Neural cell (in vitro differentiated cells): Measurements from ENCODE around the gene TPPP3. TPM values are rescaled to one million over a fixed set of nuclear protein-coding genes. Genes with fewer than 3 reads are reported as not detected.

Experiments
- H2AFZ ChIP-seq: fragments of 200-600, 300-800 bp; sonication (generic), shearing (Covaris generic); 2 replicates; pipeline ENCODE4 v1.6.0; 2014; ENCODE audit warnings: low read depth, mild to moderate bottlenecking, antibody characterized with exemption, low read length, moderate library complexity
- H3F3A ChIP-seq: fragments of 200-600 bp; shearing (Covaris generic); 2 replicates; pipeline ENCODE4 v1.6.1; 2016; ENCODE audit warnings: mild to moderate bottlenecking, moderate library complexity, mixed read lengths, antibody characterized with exemption, low read length; ENCODE audit not compliant: insufficient read depth, poor library complexity, severe bottlenecking
- H3K27ac ChIP-seq: fragments of 200-600, 300-800 bp; sonication (generic), shearing (Covaris generic); 2 replicates; pipeline ENCODE4 v1.5.1; 2014; ENCODE audit warnings: mild to moderate bottlenecking, low read length, moderate library complexity
- H3K27me3 ChIP-seq: fragments of 300-800, 200-600 bp; sonication (generic), shearing (Covaris generic); 2 replicates; pipeline ENCODE4 v1.6.0; 2014; ENCODE audit warnings: mild to moderate bottlenecking, low read depth, low read length, moderate library complexity; ENCODE audit not compliant: insufficient read depth
- H3K36me3 ChIP-seq: fragments of 300-800, 200-600 bp; sonication (generic), shearing (Covaris generic); 2 replicates; pipeline ENCODE4 v1.5.1; 2014; ENCODE audit warnings: mild to moderate bottlenecking, antibody characterized with exemption, low read length, moderate library complexity; ENCODE audit not compliant: insufficient read depth
- H3K4me2 ChIP-seq: fragments of 300-800, 200-600 bp; sonication (generic), shearing (Covaris generic); 2 replicates; pipeline ENCODE4 v1.6.0; 2014; ENCODE audit warnings: mild to moderate bottlenecking, low read length
- H3K4me3 ChIP-seq: fragments of 300-800, 200-600 bp; sonication (generic), shearing (Covaris generic); 2 replicates; pipeline ENCODE4 v1.5.1; 2014; ENCODE audit warnings: mild to moderate bottlenecking, low read length, moderate library complexity
- H3K79me2 ChIP-seq: fragments of 200-600 bp; shearing (Covaris generic); replicated peaks from 2 replicates; pipeline ENCODE4 v1.6.0; 2014; ENCODE audit warnings: mild to moderate bottlenecking, low read length, moderate library complexity; ENCODE audit not compliant: insufficient read depth
- H3K9ac ChIP-seq: fragments of 300-800, 200-600 bp; sonication (generic), shearing (Covaris generic); 2 replicates; pipeline ENCODE4 v1.6.1; 2016; ENCODE audit warnings: mild to moderate bottlenecking, low read length, mixed read lengths
- H3K9me2 ChIP-seq: fragments of 200-600 bp; shearing (Covaris generic); 2 replicates; pipeline ENCODE4 v1.6.1; 2016; ENCODE audit warnings: mild to moderate bottlenecking, low read length, mixed read lengths; ENCODE audit not compliant: insufficient read depth
- H3K9me3 ChIP-seq: fragments of 200-600, 300-800 bp; sonication (generic), shearing (Covaris generic); 2 replicates; pipeline ENCODE4 v1.6.1; 2016; ENCODE audit warnings: mild to moderate bottlenecking, mixed run types, low read length, moderate library complexity, mixed read lengths
- H4K20me1 ChIP-seq: fragments of 200-600 bp; shearing (Covaris generic); 2 replicates; pipeline ENCODE4 v1.6.1; 2016; ENCODE audit warnings: mild to moderate bottlenecking, mixed run types; ENCODE audit not compliant: insufficient read depth
- EP300 ChIP-seq: fragments of 450-650 bp; conservative IDR thresholded peaks from 2 replicates; pipeline ENCODE4 v1.6.1; 2014; ENCODE audit warnings: antibody characterized with exemption, mild to moderate bottlenecking, moderate library complexity; ENCODE audit not compliant: poor library complexity, severe bottlenecking
- EZH2 ChIP-seq: fragments of 200-600, 300-800 bp; shearing (Covaris generic), sonication (generic); IDR thresholded peaks from 2 replicates; pipeline ENCODE4 v1.6.1; 2014; ENCODE audit warnings: antibody characterized with exemption, low read length, borderline replicate concordance, mild to moderate bottlenecking; ENCODE audit not compliant: insufficient read depth, poor library complexity, severe bottlenecking
- MXI1 ChIP-seq: fragments of 450-650 bp; conservative IDR thresholded peaks from 2 replicates; pipeline ENCODE4 v1.6.1; 2014; ENCODE audit warnings: antibody characterized with exemption, mild to moderate bottlenecking; ENCODE audit not compliant: poor library complexity, severe bottlenecking
- POLR2AphosphoS5 ChIP-seq: IDR thresholded peaks from 2 replicates; pipeline ENCODE4 v1.6.1; 2012
- RAD21 ChIP-seq: fragments of 450-650 bp; conservative IDR thresholded peaks from 2 replicates; pipeline ENCODE4 v1.6.1; 2014; ENCODE audit warnings: antibody characterized with exemption, mild to moderate bottlenecking, moderate library complexity
- SMC3 ChIP-seq: fragments of 450-650 bp; conservative IDR thresholded peaks from 2 replicates; pipeline ENCODE4 v1.6.1; 2014; ENCODE audit warnings: antibody characterized with exemption, mild to moderate bottlenecking, moderate library complexity; ENCODE audit not compliant: poor library complexity
- TAF1 ChIP-seq: IDR thresholded peaks from 2 replicates; pipeline ENCODE4 v1.6.1; 2012; ENCODE audit warnings: low read depth
- polyA plus RNA-seq: library from polyadenylated mRNA; depleted of rRNA; stranded (reverse); fragments of >200 nt; gene quantifications from 2 replicates; pipeline ENCODE4 v1.2.3, GENCODE V29; 2014
- TF ChIP-seq, protein P1 (sequence below): fragments of 450-650 bp; IDR thresholded peaks from 2 replicates; pipeline ENCODE4 v1.5.1; 2014; ENCODE audit warnings: antibody characterized with exemption, mild to moderate bottlenecking, moderate library complexity; ENCODE audit not compliant: poor library complexity, severe bottlenecking
- TF ChIP-seq, protein P2 (sequence below): IDR thresholded peaks from 2 replicates; pipeline ENCODE4 v1.6.1; 2012; ENCODE audit warnings: borderline replicate concordance

TPPP3 gene
- polyA plus RNA-seq, 1 donor from 2014 or later: 2.7 TPM

DNA sequence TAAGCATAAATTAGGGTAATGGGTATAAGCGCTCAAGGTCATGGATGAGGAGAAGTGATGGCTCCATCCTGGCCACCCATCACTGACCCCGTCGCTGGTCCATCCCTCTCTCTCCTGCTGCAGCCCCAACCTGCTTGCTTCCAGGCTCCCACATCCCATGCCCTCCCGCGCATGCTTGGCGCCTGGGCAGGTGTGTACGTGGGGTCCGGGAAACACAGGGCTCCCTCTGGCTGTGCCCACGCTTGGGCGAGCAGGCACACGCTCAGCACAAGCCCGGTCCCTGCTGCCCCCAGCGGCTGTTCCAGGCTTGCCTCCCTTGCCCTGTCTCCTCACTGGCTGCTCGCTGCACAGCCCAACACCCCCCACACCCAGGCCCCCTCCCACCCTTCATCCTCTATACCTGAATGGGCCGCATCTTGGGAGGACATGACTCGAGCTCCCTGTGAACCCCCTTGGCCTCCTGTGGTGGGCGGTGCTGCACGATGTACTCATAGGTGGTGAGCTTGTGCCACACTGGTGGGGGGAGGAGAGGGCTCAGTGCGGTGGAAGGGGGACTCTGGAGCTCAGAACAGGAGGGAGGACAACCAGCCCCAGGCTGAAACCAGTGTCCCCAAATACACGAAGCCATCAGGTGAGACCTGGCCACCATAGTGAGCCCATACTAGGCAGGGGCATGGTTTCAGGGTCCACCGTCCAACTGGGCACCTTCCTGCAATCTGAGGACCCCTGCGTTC lies 4.7 kb upstream of the TPPP3 start:
- Histone ChIP-seq H3K36me3 (no peaks in the 10 kb centered on the region), H3K9me3 (no peaks in the 10 kb centered on the region), H3K27ac (no peak overlapping the region), H3K79me2 (no peaks in the 10 kb centered on the region), H3K4me3 (no peak overlapping the region), H3F3A (no peaks in the 10 kb centered on the region), H3K27me3 (no peaks in the 10 kb centered on the region), H3K9me2 (no peaks in the 10 kb centered on the region), H2AFZ (no peak overlapping the region), H3K4me2 (no peak overlapping the region), H3K9ac (no peak overlapping the region), H4K20me1 (no peaks in the 10 kb centered on the region)
- TF ChIP-seq MXI1: no peak
- TF ChIP-seq EP300: no peak
- TF ChIP-seq, protein P1, sequence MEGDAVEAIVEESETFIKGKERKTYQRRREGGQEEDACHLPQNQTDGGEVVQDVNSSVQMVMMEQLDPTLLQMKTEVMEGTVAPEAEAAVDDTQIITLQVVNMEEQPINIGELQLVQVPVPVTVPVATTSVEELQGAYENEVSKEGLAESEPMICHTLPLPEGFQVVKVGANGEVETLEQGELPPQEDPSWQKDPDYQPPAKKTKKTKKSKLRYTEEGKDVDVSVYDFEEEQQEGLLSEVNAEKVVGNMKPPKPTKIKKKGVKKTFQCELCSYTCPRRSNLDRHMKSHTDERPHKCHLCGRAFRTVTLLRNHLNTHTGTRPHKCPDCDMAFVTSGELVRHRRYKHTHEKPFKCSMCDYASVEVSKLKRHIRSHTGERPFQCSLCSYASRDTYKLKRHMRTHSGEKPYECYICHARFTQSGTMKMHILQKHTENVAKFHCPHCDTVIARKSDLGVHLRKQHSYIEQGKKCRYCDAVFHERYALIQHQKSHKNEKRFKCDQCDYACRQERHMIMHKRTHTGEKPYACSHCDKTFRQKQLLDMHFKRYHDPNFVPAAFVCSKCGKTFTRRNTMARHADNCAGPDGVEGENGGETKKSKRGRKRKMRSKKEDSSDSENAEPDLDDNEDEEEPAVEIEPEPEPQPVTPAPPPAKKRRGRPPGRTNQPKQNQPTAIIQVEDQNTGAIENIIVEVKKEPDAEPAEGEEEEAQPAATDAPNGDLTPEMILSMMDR: no peak
- TF ChIP-seq, protein P2, sequence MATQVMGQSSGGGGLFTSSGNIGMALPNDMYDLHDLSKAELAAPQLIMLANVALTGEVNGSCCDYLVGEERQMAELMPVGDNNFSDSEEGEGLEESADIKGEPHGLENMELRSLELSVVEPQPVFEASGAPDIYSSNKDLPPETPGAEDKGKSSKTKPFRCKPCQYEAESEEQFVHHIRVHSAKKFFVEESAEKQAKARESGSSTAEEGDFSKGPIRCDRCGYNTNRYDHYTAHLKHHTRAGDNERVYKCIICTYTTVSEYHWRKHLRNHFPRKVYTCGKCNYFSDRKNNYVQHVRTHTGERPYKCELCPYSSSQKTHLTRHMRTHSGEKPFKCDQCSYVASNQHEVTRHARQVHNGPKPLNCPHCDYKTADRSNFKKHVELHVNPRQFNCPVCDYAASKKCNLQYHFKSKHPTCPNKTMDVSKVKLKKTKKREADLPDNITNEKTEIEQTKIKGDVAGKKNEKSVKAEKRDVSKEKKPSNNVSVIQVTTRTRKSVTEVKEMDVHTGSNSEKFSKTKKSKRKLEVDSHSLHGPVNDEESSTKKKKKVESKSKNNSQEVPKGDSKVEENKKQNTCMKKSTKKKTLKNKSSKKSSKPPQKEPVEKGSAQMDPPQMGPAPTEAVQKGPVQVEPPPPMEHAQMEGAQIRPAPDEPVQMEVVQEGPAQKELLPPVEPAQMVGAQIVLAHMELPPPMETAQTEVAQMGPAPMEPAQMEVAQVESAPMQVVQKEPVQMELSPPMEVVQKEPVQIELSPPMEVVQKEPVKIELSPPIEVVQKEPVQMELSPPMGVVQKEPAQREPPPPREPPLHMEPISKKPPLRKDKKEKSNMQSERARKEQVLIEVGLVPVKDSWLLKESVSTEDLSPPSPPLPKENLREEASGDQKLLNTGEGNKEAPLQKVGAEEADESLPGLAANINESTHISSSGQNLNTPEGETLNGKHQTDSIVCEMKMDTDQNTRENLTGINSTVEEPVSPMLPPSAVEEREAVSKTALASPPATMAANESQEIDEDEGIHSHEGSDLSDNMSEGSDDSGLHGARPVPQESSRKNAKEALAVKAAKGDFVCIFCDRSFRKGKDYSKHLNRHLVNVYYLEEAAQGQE: no peak
- no peak for TF ChIP-seq TAF1
- TF ChIP-seq POLR2AphosphoS5: no peak
- no peak for TF ChIP-seq SMC3
- TF ChIP-seq EZH2: no peak
- no peak for TF ChIP-seq RAD21

DNA sequence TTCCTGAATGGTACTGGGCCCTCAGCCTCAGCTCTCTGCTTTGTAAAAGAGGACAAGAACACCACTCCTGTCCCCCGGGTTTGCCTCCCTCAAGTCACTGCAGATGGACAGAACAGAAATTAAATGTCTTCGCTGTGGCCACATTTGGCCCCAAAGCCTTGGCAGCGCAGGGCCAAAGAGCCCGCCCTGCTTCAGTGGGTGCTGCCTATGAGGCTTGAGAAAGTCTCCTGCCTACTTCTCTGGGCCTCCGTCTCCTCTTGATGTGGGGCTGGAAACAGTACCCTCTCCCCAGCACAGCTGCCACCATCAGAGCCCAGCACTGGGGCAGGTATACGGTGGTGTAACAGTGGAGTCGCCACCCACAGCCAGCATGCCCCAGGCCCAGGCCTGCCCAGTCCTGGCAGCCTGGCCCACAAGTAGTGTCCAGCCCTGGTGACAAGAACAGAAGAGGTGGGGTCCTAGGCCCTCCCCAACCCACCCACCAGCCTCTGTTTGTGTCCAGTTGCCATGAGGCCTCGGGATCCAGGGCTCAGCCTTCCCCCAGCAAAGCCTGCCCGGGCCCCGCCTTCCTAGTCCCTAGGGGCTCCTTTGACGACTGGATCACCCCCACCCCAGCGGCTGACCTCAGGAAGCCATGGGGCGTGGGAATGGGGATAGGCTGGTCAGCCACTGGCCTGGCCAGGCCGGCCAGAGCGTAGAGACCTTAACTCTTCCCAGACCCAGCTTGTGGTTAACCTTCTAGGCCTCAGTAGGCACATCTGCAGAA lies 3.9 kb upstream of the TPPP3 start:
- Histone ChIP-seq H3K27me3 (no peaks in the 10 kb centered on the region), H3K27ac (no peak overlapping the region)

More for the DNA sequence above, 3.9 kb upstream of the TPPP3 start:
- no peaks in the 10 kb centered on the region for H3K9me3 ChIP-seq
- H3K4me3 ChIP-seq: no peak overlapping the region
- TF ChIP-seq EP300: no peak
- no peak for TF ChIP-seq SMC3
- TF ChIP-seq RAD21: no peak
- no peak for TF ChIP-seq EZH2
- TF ChIP-seq TAF1: no peak
- TF ChIP-seq POLR2AphosphoS5: no peak
- TF ChIP-seq, protein P2: no peak
- TF ChIP-seq MXI1: no peak
- TF ChIP-seq, protein P1: no peak
- H4K20me1 ChIP-seq: no peaks in the 10 kb centered on the region
- H3K9me2 ChIP-seq: no peaks in the 10 kb centered on the region
- H2AFZ ChIP-seq: no peak overlapping the region
- peak overlapping the region; percentile 50 for H3K9ac ChIP-seq
- H3K79me2 ChIP-seq: no peaks in the 10 kb centered on the region
- no peaks in the 10 kb centered on the region for H3F3A ChIP-seq
- no peaks in the 10 kb centered on the region for H3K36me3 ChIP-seq
- no peak overlapping the region for H3K4me2 ChIP-seq
